Measurements from ENCODE around the gene GLIS2. TPM values are rescaled to one million over a fixed set of nuclear protein-coding genes. Genes with fewer than 3 reads are reported as not detected.
A peak's percentile ranks its signal among the peaks of the same experiment; 100 is the strongest.

The GLIS2 gene
- total RNA-seq, result under 1 TPM; 0.16 to 0.80 TPM

DNA sequence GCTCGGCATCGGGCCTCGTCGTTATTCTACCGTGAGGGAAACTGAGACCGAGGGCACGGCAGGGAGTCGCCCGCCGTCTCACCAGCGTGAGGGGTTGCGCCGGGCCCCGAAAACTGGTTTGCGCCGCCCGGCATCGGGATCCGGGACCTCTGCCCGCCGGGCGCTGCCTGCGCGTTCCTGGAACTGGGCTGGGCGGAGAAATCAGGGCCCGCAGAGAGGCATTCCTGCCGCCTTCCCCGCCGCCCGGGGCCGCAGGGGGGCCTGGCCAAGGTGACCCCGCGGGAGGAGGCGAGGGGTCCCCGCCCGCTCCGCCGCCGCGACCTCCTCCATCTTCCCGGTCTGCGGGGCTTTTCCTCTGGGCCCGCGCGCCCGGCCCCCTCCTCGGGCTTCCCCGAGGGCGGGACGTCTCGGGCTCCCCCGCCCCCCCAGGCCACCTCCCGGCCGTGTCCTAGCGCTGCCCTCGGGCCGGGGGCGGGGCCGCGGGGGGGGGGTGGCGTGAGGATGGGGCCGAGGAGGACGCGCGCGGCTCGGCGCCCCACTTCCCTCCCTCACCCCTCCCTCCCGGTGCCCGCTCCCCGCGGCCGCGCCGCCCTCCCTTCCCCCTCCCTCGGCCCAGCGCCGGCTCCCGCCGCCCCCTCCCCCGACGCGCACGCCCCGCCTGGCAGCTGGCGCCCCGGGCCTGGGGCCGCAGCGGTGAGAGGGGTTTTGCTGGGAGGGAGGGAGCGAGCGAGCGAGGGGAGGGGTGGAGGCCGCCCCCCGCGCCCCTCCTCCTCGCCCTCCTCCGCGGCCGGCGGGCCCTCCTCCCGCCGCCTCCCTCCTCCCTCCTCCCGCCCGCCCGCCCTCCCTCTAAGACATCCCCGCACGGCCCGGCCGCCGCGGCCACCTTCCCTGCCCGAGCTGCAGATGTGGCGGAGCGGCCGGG lies at the start of gene GLIS2:
GLIS2 (plus strand) TSS at position 882 of the 922 bp plus-strand sequence. CDS start 16,214 bp downstream, outside the sequence.
- DNase-seq (ENCODE audit: low spot score in 2 of 2), result no peak
- peaks cover 8 to 11% of the 10 kb centered on the region in 2 donors for H3K36me3 Mint-ChIP-seq
- H3K9me3 Mint-ChIP-seq, result no peaks in the 10 kb centered on the region
- H3K27ac Mint-ChIP-seq, result peak within 1 kb of the TSS in 1 of 2 donors; percentile 72
- ATAC-seq, result peak; percentile 51 to 59

DNA sequence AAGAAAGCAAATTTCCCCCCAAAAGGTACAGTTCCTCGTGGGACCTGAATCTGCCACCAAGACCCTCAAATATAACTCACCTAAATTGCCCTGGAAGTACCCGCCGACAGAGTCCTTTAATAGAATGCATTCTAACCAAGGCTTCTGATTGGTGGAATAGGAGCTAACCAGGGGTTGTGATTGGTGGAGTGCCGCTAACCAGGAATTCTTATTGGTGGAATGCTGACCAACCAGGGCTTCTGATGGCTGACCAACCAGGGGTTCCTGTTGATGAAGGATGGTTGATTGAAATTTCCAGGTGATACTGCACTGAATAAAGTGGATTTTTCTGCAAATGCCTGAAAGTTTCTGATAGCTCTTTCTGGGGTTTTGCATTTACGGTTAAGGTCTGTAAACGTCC lies 49.5 kb upstream of the GLIS2 start:
- DNase-seq (ENCODE audit: low spot score in 2 of 2) (no peak), ATAC-seq (no peak)
- Mint-ChIP-seq H3K36me3 (peaks cover 5 to 15% of the 10 kb centered on the region in 2 donors), H3K9me3 (no peaks in the 10 kb centered on the region), H3K27ac (peak overlapping the region; percentile 53 to 72)

DNA sequence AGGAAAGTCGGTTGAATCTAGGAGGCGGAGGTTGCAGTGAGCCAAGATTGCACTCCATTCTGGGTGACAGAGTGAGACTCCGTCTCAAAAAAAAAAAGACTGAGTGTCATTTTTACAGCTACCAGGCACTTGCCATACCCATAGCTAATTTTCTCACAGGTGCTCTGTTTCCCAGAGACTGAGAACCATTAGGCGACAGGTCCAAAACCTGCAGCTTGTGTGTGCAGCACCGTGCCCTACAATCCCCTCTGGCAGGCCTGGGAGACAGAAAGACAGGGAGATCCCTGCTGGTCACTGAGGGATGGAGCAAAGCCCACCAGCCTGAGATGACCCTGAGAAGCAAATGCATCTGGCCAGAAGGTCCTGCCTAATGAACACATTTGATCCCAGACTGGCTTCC lies 45.8 kb upstream of the GLIS2 start:
- ATAC-seq, result no peak
- no peaks in the 10 kb centered on the region for H3K9me3 Mint-ChIP-seq
- H3K27ac Mint-ChIP-seq, result peak overlapping the region in 1 of 2 donors; percentile 91
- H3K36me3 Mint-ChIP-seq, result no peaks in the 10 kb centered on the region
- no peak for DNase-seq (ENCODE audit: low spot score in 2 of 2)

DNA sequence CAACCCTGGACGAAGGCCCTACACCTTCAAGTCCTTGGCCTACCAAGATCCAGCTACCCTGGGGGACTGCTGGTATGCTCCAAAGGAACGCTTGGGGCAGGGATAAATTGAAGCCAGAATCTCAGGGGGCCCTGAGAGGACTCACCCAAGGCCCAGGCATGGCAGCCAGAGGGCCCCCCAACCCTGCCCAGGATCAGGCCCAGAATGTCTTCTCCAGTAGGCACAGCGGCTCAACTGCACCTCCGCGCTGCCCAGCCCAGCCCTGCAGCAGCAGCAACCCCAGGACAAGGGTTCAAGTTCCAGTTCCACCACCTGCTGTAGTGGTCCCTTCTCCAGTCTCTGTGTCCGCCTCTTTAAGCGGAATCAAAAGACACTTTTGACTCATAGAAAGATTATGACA lies 45.3 kb upstream of the GLIS2 start:
- Mint-ChIP-seq H3K9me3 (no peaks in the 10 kb centered on the region), H3K36me3 (no peaks in the 10 kb centered on the region), H3K27ac (peak overlapping the region; percentile 88 to 91)
- ATAC-seq (no peak), DNase-seq (ENCODE audit: low spot score in 2 of 2) (no peak)

DNA sequence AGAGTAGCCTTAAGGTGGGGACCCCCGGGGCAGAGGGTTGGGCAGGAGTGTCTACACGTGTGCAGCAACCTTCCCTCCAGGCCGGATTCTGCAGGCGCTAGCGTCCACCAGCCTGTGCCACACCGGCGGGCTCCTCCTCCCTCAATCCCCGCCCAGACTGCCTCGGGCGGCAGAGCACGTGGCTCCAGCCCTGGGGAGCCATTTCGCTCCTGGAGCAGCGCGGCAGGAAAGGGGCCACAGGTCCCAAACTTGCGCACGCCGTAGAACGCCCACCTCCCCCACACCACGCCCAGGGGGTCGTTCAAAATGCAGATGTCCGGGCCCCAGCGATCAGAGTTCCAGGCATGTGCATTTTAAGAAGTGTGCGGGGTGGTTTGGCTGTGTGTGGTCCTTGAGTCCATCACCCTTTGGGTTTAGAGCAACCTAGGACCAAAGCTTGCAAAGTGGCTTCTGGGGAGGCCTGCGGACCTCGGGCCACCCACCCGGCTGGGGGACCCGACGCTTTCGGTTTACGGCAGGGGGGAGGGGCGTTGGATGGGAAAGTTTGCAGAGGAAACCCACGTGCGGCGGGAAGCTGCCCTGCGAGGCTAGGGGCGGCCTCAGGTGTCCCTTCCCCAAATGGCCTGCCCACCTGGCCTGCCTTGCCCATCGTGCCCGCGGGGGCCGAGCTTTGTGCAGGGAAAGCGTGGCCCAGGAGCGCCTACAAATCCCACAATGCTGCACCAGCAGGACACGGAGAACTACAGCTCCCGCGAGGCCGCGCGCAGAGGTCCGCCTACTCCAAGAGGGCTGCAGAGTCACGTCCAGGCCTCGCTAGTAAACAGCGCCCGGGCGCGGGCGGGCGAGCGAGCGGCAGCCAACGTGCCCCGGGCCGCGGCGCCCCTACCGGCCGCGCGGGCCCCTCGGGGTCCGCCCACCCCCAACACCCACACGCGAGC lies 44.4 kb upstream of the GLIS2 start:
- peak; percentile 84 to 86 for DNase-seq (ENCODE audit: low spot score in 2 of 2)
- no peaks in the 10 kb centered on the region for H3K36me3 Mint-ChIP-seq
- peak overlapping the region; percentile 82 to 91 for H3K27ac Mint-ChIP-seq
- ATAC-seq, result peak; percentile 84
- no peaks in the 10 kb centered on the region for H3K9me3 Mint-ChIP-seq

DNA sequence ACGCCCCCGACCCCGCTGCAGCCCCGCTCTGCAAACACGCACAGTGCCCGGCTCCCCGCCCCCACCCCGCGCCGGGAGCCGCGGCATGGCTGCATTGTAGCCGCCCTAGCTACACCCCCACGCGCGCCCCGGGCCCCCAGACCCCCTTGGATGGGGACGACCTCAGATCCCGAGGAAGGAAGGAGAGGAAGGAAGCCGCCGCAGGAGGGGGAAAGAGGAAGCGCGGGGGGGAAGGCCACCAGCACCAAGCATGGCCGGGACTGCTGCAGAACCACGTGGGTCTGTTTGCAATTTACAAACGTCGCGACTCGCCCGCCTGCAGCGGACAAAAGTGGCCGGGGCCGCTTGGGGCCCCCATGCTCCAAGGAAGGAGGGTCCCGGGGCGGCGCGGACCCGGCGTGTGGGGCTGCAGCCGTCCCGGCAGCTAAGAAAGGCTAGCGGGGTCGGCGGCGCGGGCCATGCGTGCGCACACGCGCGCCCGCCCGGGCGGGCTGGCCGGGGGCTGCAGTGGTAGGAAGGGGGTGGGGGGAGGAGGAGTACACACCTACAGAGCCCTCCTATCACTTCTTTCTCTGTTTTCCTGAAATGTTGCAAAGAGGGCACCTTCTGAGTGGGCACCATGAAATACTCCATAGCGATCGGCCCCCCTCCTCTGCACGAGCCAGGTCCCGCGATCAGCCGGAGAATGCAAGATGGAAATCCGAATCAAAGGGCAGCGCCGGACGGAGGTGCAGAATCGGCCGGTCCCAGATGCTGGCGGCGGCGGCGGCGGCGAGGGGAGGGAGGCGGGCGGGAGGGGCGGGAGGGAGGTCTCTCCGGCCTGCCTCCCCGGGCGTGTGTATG lies 43.5 kb upstream of the GLIS2 start:
- DNase-seq (ENCODE audit: low spot score in 2 of 2), result peak in 1 of 2 donors; percentile 55
- H3K36me3 Mint-ChIP-seq, result no peaks in the 10 kb centered on the region

DNA sequence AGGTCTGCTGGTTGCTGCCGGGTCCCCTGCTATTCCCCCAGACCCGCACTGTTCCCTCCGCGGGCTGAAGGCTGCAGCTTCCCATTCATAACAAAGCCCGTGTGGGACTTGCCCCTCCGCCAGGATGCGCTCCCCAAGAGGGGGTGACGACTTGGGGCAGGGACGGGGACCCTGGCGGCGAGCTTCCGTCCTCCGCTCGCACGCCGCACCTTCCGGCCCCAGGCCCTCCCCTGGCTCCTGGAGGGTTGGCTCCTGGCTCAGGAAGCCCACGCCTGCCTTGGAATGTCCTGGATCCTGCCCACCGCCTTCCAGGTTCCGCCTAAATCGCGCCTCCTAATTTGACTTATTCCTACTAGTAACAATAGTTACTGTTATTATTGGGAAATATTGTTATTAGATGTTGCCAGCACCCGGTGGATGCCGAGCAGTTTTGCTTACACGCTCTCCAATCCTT lies 42.0 kb upstream of the GLIS2 start:
- Mint-ChIP-seq H3K9me3 (no peaks in the 10 kb centered on the region), H3K36me3 (no peaks in the 10 kb centered on the region), H3K27ac (no peak overlapping the region)
- ATAC-seq, result peak in 1 of 2 donors; percentile 22
- peak in 1 of 2 donors; percentile 67 for DNase-seq (ENCODE audit: low spot score in 2 of 2)

More for the DNA sequence above, 43.5 kb upstream of the GLIS2 start:
- H3K27ac Mint-ChIP-seq, result peak overlapping the region in 1 of 2 donors; percentile 96
- H3K9me3 Mint-ChIP-seq, result no peaks in the 10 kb centered on the region
- peak; percentile 19 to 34 for ATAC-seq

DNA sequence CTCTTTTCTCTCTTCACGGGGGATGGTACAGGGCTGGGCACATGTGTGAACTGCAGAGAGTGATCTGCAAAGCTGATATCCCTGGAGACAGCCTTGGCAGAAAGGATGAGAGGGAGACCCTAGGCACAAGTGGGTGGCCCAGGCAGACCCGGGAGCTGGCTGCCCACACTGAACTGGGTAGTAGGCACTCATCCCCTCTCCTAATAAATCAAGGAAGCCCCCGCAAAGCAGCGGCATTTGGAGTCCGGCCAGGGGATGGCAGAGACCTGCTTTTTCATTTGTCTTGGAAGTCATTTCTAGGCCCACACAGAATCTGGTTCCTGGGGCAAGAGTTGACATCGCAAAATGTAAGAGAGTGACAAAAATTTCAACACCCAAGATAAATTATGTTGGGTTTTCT lies 40.0 kb upstream of the GLIS2 start:
- DNase-seq (ENCODE audit: low spot score in 2 of 2), result no peak
- H3K27ac Mint-ChIP-seq, result no peak overlapping the region
- ATAC-seq, result no peak
- H3K36me3 Mint-ChIP-seq, result no peaks in the 10 kb centered on the region
- H3K9me3 Mint-ChIP-seq, result no peaks in the 10 kb centered on the region

DNA sequence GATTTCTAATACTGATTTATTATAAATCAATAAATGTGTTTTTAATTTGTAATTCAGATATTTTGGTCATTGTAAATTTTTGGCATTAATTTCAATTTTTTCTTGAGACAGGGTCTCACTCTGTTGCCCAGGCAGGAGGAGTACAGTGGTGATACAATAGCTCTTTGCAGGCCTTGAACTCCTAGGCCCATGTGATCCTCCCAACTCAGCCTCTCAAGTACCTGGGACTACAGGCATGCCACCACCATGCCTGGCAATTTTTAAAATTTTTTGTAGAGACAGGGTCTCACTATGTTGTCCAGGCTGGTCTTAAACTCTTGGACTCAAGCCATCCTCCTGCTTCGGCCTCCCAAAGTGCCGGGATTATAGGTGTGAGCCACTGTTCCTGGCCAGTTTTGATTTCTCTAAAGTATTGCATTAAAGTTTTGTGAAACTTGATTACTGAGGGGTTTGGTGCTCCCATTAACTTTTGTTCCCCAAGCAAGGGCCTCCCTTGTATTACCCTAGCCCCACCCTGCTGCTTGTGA lies 37.8 kb upstream of the GLIS2 start:
- Mint-ChIP-seq H3K36me3 (no peaks in the 10 kb centered on the region), H3K27ac (peak overlapping the region in 1 of 2 donors; percentile 36), H3K9me3 (no peaks in the 10 kb centered on the region)
- DNase-seq (ENCODE audit: low spot score in 2 of 2) (no peak), ATAC-seq (no peak)

DNA sequence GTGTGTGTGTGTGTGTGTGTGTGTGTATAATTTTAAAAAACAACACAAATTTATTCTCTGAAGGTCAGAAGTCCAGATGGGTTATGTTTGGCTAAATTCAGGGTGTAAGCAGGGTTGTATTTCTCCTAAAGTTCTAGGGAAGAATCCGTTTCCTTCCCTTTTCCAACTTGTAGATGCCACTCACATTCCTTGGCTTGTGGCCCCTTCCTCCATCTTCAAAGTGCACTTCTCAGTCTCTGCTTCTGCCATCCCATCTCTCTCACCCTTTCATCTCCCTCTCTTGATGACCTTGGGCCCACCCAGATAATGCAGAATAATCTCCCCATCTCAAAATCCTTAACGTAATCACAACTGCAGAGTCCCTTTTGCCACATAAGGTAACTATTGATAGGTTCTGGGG lies 35.2 kb upstream of the GLIS2 start:
- Mint-ChIP-seq H3K36me3 (no peaks in the 10 kb centered on the region), H3K9me3 (no peaks in the 10 kb centered on the region), H3K27ac (no peak overlapping the region)
- ATAC-seq, result no peak
- DNase-seq (ENCODE audit: low spot score in 2 of 2), result no peak

DNA sequence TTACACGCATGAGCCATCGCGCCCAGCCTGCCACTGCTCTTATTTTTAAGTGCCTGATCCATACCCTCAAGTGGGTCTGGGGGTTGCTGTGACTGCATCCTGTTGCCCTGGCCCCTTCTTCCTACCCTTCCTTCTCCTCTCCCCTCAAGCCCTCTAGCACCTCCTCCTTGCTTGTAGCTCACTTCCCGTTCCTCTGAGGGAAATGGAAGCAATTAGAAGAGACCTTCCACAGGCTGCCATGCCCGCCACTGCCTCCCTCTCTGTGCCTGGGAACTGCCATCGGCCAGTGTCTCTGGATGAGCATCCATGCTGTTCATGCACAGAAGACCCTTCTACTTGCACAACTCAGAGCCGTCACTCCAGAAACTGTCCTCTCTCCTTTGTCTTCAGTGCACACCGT lies 32.4 kb upstream of the GLIS2 start:
- H3K9me3 Mint-ChIP-seq, result no peaks in the 10 kb centered on the region
- H3K36me3 Mint-ChIP-seq, result no peaks in the 10 kb centered on the region
- DNase-seq (ENCODE audit: low spot score in 2 of 2) (no peak), ATAC-seq (no peak)
- H3K27ac Mint-ChIP-seq, result no peak overlapping the region

DNA sequence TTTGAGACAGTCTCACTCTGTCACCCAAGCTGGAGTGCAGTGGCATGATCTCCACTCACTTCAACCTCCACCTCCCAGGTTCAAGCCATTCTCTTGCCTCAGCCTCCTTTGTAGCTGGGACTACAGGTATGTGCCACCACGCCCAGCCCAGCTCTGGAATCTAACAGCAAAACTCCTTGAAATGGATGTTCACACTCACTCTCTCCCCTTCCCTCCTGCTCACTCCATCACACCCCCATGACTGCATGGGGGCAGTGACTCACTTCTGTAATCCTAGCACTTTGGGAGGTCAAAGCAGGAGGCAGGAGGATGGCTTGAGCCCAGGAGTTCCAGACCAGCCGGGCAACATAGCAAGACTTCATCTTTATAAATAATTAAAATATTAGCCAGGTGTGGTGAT lies 31.9 kb upstream of the GLIS2 start:
- no peak for ATAC-seq
- H3K36me3 Mint-ChIP-seq, result no peaks in the 10 kb centered on the region
- no peaks in the 10 kb centered on the region for H3K9me3 Mint-ChIP-seq
- no peak overlapping the region for H3K27ac Mint-ChIP-seq
- no peak for DNase-seq (ENCODE audit: low spot score in 2 of 2)

DNA sequence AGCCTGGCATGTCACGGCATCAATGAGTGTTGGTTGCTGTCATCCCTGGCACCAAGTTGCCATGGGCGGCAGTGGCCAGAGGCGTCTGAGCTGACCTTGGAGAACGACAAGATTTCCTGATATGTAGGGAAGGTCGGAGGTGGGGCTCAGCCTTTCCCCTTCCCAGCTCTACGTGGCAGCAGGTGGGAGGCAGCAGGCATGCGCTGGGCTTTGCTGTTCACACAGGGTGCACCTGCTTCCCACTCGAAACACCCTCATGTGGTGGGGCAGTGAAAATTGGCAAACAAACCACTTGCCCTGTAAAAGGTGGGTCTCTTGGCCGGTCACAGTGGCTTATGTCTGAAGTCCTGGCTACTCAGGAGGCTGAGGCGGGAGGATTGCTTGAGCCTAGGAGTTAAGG lies 30.7 kb upstream of the GLIS2 start:
- Mint-ChIP-seq H3K9me3 (no peaks in the 10 kb centered on the region), H3K27ac (no peak overlapping the region), H3K36me3 (no peaks in the 10 kb centered on the region)
- ATAC-seq, result no peak
- no peak for DNase-seq (ENCODE audit: low spot score in 2 of 2)

DNA sequence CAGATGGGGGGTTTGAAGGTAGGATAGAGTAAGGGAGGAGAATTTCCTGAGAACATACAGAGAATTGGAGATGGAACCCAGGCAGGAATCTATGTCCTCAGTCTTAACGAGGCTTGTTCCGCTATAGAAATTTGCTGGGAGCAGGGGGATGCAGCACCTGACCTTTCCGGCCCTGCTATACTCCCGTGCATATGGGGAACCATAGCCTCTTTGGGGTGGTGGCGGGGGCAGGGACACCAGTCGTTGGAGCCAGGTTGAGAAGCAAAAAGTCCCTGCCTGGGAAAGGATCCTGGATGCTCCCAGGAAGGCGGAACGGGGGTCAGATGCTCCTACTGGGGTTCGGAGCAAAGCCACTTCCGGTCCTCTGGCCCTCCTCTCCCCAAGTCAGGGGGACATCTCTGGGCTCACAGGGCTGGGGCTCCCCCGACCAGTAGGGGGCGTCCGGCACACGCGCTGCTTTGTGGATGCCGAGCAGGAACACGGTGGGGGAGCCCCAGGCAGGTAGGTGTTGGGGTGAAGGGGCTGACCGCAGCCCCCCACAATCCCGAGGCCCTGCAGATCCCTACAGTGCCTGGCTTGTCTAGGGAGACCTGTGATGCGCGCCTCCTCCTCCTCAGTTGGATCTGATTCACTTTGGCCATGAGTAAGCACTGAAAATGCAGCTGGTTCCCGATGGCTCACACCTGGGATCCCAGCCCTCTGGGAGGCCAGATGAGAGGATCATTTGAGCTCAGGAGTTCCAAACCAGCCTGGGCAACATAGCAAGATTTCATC lies 27.5 kb upstream of the GLIS2 start:
- H3K27ac Mint-ChIP-seq, result peak overlapping the region in 1 of 2 donors; percentile 45

DNA sequence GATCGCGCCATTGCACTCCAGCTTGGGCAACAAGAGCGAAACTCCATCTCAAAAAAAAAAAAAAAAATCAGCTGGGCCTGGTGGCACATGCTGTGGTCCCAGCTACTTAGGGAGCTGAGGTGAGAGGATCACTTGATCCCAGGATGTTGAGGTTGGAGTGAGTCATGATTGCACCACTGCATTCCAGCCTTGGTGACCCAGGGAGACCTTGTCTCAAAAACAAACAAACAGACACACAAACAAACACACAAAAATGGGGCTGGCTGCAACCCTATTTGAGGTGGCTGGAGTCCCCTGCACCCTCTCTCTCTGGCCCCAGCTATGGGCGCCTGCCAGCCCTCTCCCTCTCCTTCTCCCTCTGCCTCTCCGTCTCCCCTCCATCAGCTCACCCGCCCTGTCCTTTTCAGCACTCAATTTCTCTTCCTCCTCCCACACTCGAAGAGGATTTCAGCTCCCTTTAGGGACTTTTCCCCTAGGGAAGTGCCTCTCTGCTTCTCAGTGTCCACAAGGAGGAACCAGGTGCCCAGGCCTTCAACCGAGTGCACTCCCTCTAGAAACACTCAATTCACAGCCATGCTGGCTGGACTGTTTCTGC lies 25.5 kb upstream of the GLIS2 start:
- DNase-seq (ENCODE audit: low spot score in 2 of 2), result no peak
- ATAC-seq, result no peak

More for the DNA sequence above, 27.5 kb upstream of the GLIS2 start:
- H3K36me3 Mint-ChIP-seq, result no peaks in the 10 kb centered on the region
- DNase-seq (ENCODE audit: low spot score in 2 of 2), result peak; percentile 72 to 89
- ATAC-seq, result peak; percentile 95 to 99
- no peaks in the 10 kb centered on the region for H3K9me3 Mint-ChIP-seq

More for the DNA sequence above, 25.5 kb upstream of the GLIS2 start:
- H3K9me3 Mint-ChIP-seq, result no peaks in the 10 kb centered on the region
- H3K27ac Mint-ChIP-seq, result peak overlapping the region in 1 of 2 donors; percentile 45
- H3K36me3 Mint-ChIP-seq, result no peaks in the 10 kb centered on the region
